ENCODE results near the gene MRPS30.
"Not testable (repeated sequence)": the region's sequence is repeated elsewhere in the genome, so short reads cannot be mapped to it uniquely, and the experiment has no call there.

The MRPS30 gene

GRCh38 chr5:44774279-44774880, 34.4 kb upstream of the MRPS30 start:
- DNase-seq (ENCODE audit: low spot score): no peak

GRCh38 chr5:44779167-44779566, 29.6 kb upstream of the MRPS30 start:
- TF ChIP-seq CTCF (IDR thresholded peaks at IDR 0.05; ENCODE audit: poor library complexity, severe bottlenecking): no peak
- ATAC-seq (ENCODE audit: low read depth): no peak

More at GRCh38 chr5:44774279-44774880, 34.4 kb upstream of the MRPS30 start:
- H3K27me3 ChIP-seq (ENCODE audit: insufficient read depth, poor library complexity, severe bottlenecking): no peaks in the 10 kb centered on the region
- H3K4me1 ChIP-seq (ENCODE audit: insufficient read depth, poor library complexity, severe bottlenecking): no peaks in the 10 kb centered on the region
- H3K9me3 ChIP-seq (ENCODE audit: severe bottlenecking): no peaks in the 10 kb centered on the region
- no peak overlapping the region for H3K27ac ChIP-seq (ENCODE audit: poor library complexity, severe bottlenecking)
- TF ChIP-seq CTCF (IDR thresholded peaks at IDR 0.05; ENCODE audit: poor library complexity, severe bottlenecking): peak; percentile 84
- no peak overlapping the region for H3K4me3 ChIP-seq (ENCODE audit: severe bottlenecking)
- no peaks in the 10 kb centered on the region for H3K36me3 ChIP-seq (ENCODE audit: low read depth)
- ATAC-seq (ENCODE audit: low read depth): peak; percentile 64; the same call in 1 of the 3 replicates

GRCh38 chr5:44783634-44784315, 25.0 kb upstream of the MRPS30 start:
- H3K36me3 ChIP-seq (ENCODE audit: low read depth): no peaks in the 10 kb centered on the region
- TF ChIP-seq CTCF (IDR thresholded peaks at IDR 0.05; ENCODE audit: poor library complexity, severe bottlenecking): no peak
- no peak for DNase-seq (ENCODE audit: low spot score)
- H3K27me3 ChIP-seq (ENCODE audit: insufficient read depth, poor library complexity, severe bottlenecking): no peaks in the 10 kb centered on the region
- ATAC-seq (ENCODE audit: low read depth): no peak
- H3K4me1 ChIP-seq (ENCODE audit: insufficient read depth, poor library complexity, severe bottlenecking): peaks cover under 1% of the 10 kb centered on the region
- H3K27ac ChIP-seq (ENCODE audit: poor library complexity, severe bottlenecking): no peak overlapping the region
- H3K9me3 ChIP-seq (ENCODE audit: severe bottlenecking): no peaks in the 10 kb centered on the region
- H3K4me3 ChIP-seq (ENCODE audit: severe bottlenecking): no peak overlapping the region

More at GRCh38 chr5:44779167-44779566, 29.6 kb upstream of the MRPS30 start:
- DNase-seq (ENCODE audit: low spot score): no peak
- Histone ChIP-seq H3K36me3 (ENCODE audit: low read depth) (no peaks in the 10 kb centered on the region), H3K27ac (ENCODE audit: poor library complexity, severe bottlenecking) (no peak overlapping the region), H3K9me3 (ENCODE audit: severe bottlenecking) (no peaks in the 10 kb centered on the region), H3K27me3 (ENCODE audit: insufficient read depth, poor library complexity, severe bottlenecking) (no peaks in the 10 kb centered on the region), H3K4me3 (ENCODE audit: severe bottlenecking) (no peak overlapping the region), H3K4me1 (ENCODE audit: insufficient read depth, poor library complexity, severe bottlenecking) (no peaks in the 10 kb centered on the region)

GRCh38 chr5:44787731-44788130, 21.0 kb upstream of the MRPS30 start:
- no peak for TF ChIP-seq CTCF (IDR thresholded peaks at IDR 0.05; ENCODE audit: poor library complexity, severe bottlenecking)
- no peaks in the 10 kb centered on the region for H3K9me3 ChIP-seq (ENCODE audit: severe bottlenecking)
- no peaks in the 10 kb centered on the region for H3K27me3 ChIP-seq (ENCODE audit: insufficient read depth, poor library complexity, severe bottlenecking)
- H3K36me3 ChIP-seq (ENCODE audit: low read depth): no peaks in the 10 kb centered on the region
- no peak for DNase-seq (ENCODE audit: low spot score)
- peaks cover 2% of the 10 kb centered on the region for H3K4me1 ChIP-seq (ENCODE audit: insufficient read depth, poor library complexity, severe bottlenecking)
- no peak for ATAC-seq (ENCODE audit: low read depth)
- no peak overlapping the region for H3K27ac ChIP-seq (ENCODE audit: poor library complexity, severe bottlenecking)
- H3K4me3 ChIP-seq (ENCODE audit: severe bottlenecking): no peak overlapping the region

- ATAC-seq (ENCODE audit: low read depth): peak; percentile 92
- not testable (repeated sequence) for H3K4me3 ChIP-seq (ENCODE audit: severe bottlenecking); DNase-seq (ENCODE audit: low spot score); H3K36me3 ChIP-seq (ENCODE audit: low read depth); H3K9me3 ChIP-seq (ENCODE audit: severe bottlenecking); H3K27me3 ChIP-seq (ENCODE audit: insufficient read depth, poor library complexity, severe bottlenecking); H3K4me1 ChIP-seq (ENCODE audit: insufficient read depth, poor library complexity, severe bottlenecking)
- peak overlapping the region; percentile 45 for H3K27ac ChIP-seq (ENCODE audit: poor library complexity, severe bottlenecking)
These were observed 19.3 kb upstream of the MRPS30 start for GRCh38 chr5:44789372-44789995.

- H3K4me3 ChIP-seq (ENCODE audit: severe bottlenecking); H3K36me3 ChIP-seq (ENCODE audit: low read depth); ATAC-seq (ENCODE audit: low read depth); H3K4me1 ChIP-seq (ENCODE audit: insufficient read depth, poor library complexity, severe bottlenecking); H3K27me3 ChIP-seq (ENCODE audit: insufficient read depth, poor library complexity, severe bottlenecking); H3K27ac ChIP-seq (ENCODE audit: poor library complexity, severe bottlenecking); H3K9me3 ChIP-seq (ENCODE audit: severe bottlenecking); DNase-seq (ENCODE audit: low spot score): not testable (repeated sequence)
These were observed 16.6 kb upstream of the MRPS30 start for GRCh38 chr5:44792031-44792673.
